Mesenteric fat pad (tissue), 1 donor: ENCODE measurements around the gene ATP2B2. TPM values are rescaled to one million over a fixed set of nuclear protein-coding genes. Genes with fewer than 3 reads are reported as not detected.
A peak's percentile ranks its signal among the peaks of the same experiment; 100 is the strongest.

ENCODE experiments used
- DNase-seq: peaks from one replicate; pipeline ENCODE4 v3.0.0-alpha.2; 2020; ENCODE audit warnings: low spot score
- total RNA-seq: library from RNA; stranded (reverse); fragmentation: NEBNext Ultra II Directional; extraction: Animal tissue kit (Norgen Biotek cat#: 25700); gene quantifications from one replicate; pipeline ENCODE4 v1.2.1, GENCODE V29; 2021
- donor health status: DM: yes; HTN: yes; CAD: no.

The ATP2B2 gene
- total RNA-seq, 1 donor from 2014 or later, result 0.16 TPM

- peak; percentile 75 for DNase-seq
Observed at GRCh38 chr3:10530241-10530640, 24.9 kb upstream of the ATP2B2 start.

GRCh38 chr3:10529809-10530208, 24.4 kb upstream of the ATP2B2 start:
- DNase-seq, result peak; percentile 59

GRCh38 chr3:10528046-10528445, 22.7 kb upstream of the ATP2B2 start:
- DNase-seq, result peak; percentile 68

GRCh38 chr3:10527295-10528001, 22.1 kb upstream of the ATP2B2 start:
- no peak for DNase-seq

GRCh38 chr3:10526366-10526765, 21.0 kb upstream of the ATP2B2 start:
- no peak for DNase-seq

DNA sequence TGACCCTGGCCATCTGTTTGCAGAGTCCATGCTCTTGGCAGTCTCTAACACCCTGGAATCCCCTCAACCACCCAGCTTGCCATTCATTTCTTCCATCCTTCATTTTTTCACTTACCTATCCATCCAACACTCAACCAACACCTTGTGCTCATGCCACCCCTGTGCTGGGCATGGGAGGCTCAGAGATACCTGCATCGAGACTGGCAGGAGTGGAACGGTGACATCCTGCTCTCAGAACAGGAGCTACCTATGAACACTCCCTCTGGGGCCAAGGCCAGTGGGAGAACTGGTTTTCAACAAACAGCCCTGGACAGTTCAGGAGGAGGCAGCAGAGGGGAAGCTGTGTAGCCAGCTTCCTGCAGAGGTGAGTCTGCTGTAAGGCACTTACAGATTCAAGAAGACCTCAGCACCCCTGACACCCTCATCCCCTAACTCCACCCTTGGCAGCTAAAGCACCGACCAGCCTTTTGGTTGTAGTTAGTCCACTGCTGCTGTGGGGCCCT, 19.5 kb upstream of the ATP2B2 start:
- DNase-seq, result peak; percentile 72

DNA sequence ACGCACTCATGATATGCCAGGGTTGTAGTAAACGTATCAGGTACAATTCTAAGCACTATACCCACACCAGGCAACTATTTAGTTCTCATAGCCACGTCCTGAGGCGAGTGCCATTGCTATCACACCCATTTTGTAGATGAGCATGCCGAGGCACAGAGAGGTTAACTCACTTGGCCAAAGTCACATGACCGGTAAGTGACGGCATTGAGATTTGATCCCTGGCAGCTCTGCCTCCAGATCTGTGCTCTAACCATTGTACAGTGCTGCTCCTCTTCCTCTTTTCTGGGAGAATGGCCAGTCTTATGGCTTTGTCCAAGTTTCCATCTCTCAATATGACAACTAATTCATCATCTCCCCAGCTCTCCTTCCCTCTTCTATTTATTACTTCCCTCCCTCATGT, 18.9 kb upstream of the ATP2B2 start:
- peak; percentile 49 for DNase-seq

GRCh38 chr3:10523561-10523960, 18.2 kb upstream of the ATP2B2 start:
- no peak for DNase-seq

GRCh38 chr3:10522646-10523303, 17.4 kb upstream of the ATP2B2 start:
- peak; percentile 30 for DNase-seq

DNA sequence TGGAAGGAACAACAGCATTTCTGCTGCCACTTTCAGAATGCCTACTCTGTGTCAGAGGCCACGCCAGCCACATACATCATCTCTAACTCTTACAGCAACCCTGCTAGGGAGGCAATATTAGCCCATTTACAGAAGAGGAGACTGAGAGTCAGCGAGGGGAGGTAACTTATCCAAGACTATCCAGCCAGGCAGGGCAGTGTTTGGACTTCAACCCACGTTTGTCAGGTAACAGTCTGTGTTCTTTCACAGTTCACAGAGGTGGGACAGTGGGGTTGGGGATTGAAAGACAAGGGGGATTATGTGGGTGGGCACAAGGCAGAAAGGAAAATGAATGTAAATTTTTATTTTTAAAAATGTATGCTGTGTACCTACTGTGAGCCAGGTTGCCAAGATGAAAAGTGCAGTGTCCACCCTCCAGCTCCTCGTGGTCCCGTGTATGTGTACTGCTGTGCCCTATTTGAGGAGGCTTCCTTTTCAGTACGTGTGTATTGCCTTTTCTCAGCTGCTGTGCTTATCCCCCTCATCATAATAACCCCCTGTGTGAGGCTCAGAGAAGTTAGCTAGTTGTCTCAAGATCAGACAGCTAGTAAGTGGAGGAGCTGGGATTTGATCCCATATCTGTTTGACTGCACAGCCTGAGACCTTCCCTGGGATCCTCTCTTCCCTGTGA, 16.5 kb upstream of the ATP2B2 start:
- DNase-seq, result peak; percentile 26

- DNase-seq, result peak; percentile 57
Observed at GRCh38 chr3:10520072-10520471, 14.7 kb upstream of the ATP2B2 start.

- peak; percentile 77 for DNase-seq
Observed at GRCh38 chr3:10519236-10519635, 13.8 kb upstream of the ATP2B2 start.

- peak; percentile 85 for DNase-seq
Observed at GRCh38 chr3:10518506-10519150, 13.2 kb upstream of the ATP2B2 start.

DNA sequence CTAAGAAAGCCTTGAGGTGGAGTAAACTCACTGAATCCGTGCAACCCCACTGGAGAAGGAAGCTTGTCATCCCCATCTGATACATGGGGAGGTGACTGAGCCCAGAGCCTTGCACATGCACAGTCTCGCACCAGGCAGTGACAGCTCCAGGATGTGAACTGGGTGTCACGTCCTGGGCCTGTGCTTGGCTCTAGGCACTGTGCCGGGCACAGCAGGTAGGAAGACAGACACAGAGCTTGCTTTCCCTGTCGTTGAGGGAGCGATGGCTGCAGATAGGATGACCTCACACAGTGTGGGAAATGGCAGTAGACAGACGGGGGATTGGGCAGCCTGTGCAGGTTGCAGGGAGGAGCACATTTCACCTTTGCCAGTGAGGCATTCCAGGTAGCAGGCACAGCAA, 12.2 kb upstream of the ATP2B2 start:
- peak; percentile 73 for DNase-seq

GRCh38 chr3:10516544-10517452, 11.4 kb upstream of the ATP2B2 start:
- peak; percentile 81 for DNase-seq

GRCh38 chr3:10515884-10516495, 10.6 kb upstream of the ATP2B2 start:
- DNase-seq, result peak; percentile 83

- DNase-seq, result peak; percentile 35
Observed at GRCh38 chr3:10515396-10515795, 10.0 kb upstream of the ATP2B2 start.

GRCh38 chr3:10514407-10515069, 9.2 kb upstream of the ATP2B2 start:
- DNase-seq, result no peak

DNA sequence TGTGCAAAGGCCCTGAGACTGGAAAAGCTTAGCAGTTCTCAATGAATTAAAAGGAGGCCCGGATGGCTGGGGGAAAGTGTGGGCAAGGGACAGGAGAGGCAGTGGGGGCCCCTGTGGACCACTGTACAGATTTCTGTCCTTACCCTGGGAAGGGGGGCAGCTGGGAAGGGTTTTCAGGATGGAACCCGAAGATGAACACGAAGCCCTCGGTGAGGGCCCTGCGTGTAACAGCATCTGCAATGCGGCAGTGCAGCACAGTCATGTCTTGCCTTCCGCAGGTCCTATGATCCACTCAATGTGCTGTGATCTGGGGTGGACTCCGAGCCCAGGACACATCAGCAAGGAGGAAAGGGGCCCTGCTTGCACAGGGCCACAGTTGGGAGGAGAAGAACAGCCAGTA, 7.9 kb upstream of the ATP2B2 start:
- no peak for DNase-seq

DNA sequence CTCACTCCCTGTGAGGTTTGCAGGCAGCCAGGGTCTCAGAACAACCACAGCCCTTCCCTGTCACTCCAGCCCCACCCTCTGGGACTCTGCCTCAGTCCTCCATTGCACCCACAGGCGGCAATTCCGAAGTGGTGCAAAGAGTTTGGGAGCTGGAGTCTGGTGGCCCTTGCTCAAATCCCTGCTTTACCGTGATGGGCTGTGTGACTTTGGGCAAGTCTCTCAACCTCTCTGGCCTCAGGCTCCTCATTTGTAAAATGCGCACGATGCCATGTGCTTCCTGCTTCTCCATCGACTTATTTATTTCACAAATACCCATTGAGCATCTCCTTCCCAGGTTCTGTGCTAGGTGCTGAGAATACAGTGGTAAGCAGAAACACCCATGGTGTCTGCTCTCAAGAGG, 7.3 kb upstream of the ATP2B2 start:
- DNase-seq, result no peak
